H1 (cell line): ENCODE data around the gene MMP20. TPM values are rescaled to one million over a fixed set of nuclear protein-coding genes. Genes with fewer than 3 reads are reported as not detected.

Source experiments
- CHD7 ChIP-seq: fragments of 300-600 bp; sonication (generic); IDR thresholded peaks from 2 replicates; pipeline ENCODE4 v1.7.1; 2012; ENCODE audit warnings: low read length, moderate library complexity, mild to moderate bottlenecking, inconsistent platforms; ENCODE audit not compliant: insufficient replicate concordance
- CTBP2 ChIP-seq: IDR thresholded peaks from 2 replicates; pipeline ENCODE4 v1.7.0; 2011; ENCODE audit warnings: borderline replicate concordance, mild to moderate bottlenecking, moderate library complexity, mixed read lengths, low read length; ENCODE audit not compliant: insufficient read depth, insufficient read length
- JUN ChIP-seq: IDR thresholded peaks from 2 replicates; pipeline ENCODE4 v1.6.1; 2011; ENCODE audit warnings: low read depth, mild to moderate bottlenecking, improper control_type of control experiment, low read length
- MAFK ChIP-seq: IDR thresholded peaks from 2 replicates; pipeline ENCODE4 v1.6.1; 2012; ENCODE audit warnings: low read depth, mild to moderate bottlenecking, improper control_type of control experiment, low read length
- polyA plus RNA-seq, 7 experiments: library from polyadenylated mRNA; depleted of rRNA in 3 of 7; stranded (reverse) in 5 of 7; unstranded in 2 of 7; fragments of >200 nt in 5 of 7; fragments of 200-250 nt in 2 of 7; gene quantifications; 1 replicate in 5 of 7; 2 replicates in 1 of 7; 4 replicates in 1 of 7; pipeline versions ENCODE4 v1.2.1 to v1.2.3, GENCODE V29; 2011 to 2013; ENCODE audit warnings: missing spikeins in 2 of 7, mixed read lengths in 2 of 7
- total RNA-seq: library from RNA; stranded (reverse); fragmentation: NEBNext Ultra II Directional; extraction: Animal tissue kit (Norgen Biotek cat#: 25700); gene quantifications from 2 replicates; pipeline ENCODE4 v1.2.1, GENCODE V29; 2021

Gene MMP20
- total and polyA plus RNA-seq, 2 of the 8 experiments (the other 6 are each of a cell fraction or from before 2014, with no cell fraction given), result not detected

GRCh38 chr11:102611291-102611690 lies 13.8 kb downstream of the MMP20 start (continued):
- TF ChIP-seq MAFK (no peak), JUN (no peak), CHD7 (no peak), CTBP2 (no peak)
